Nephron (organoid): ENCODE measurements around the gene ZNF835.

Experiments used
- H3K27ac Mint-ChIP-seq, 3 experiments: 2 replicates each; pipeline ENCODE4 v1.8.0; 2020; ENCODE audit warnings: mixed read lengths in 3 of 3, mild to moderate bottlenecking in 2 of 3, moderate library complexity in 1 of 3
- H3K27me3 Mint-ChIP-seq: 2 replicates; pipeline ENCODE4 v1.8.0; 2021; ENCODE audit warnings: low read depth, mild to moderate bottlenecking, moderate library complexity, mixed read lengths
- H3K36me3 Mint-ChIP-seq: 2 replicates; pipeline ENCODE4 v1.8.0; 2020; ENCODE audit warnings: low read depth, mixed read lengths
- H3K4me1 Mint-ChIP-seq: 2 replicates; pipeline ENCODE4 v1.8.0; 2020; ENCODE audit warnings: mixed read lengths
- H3K4me3 Mint-ChIP-seq, 3 experiments: 2 replicates each; pipeline ENCODE4 v1.8.0; 2020; ENCODE audit warnings: mild to moderate bottlenecking in 3 of 3, mixed read lengths in 3 of 3, moderate library complexity in 2 of 3
- H3K9me3 Mint-ChIP-seq: 2 replicates; pipeline ENCODE4 v1.8.0; 2020; ENCODE audit warnings: mixed read lengths
- CTCF ChIP-seq, 3 experiments: fragments of 200-600 bp; sonication (generic); IDR thresholded peaks; one replicate each; pipeline ENCODE4 v1.5.0; 2021; ENCODE audit warnings: antibody characterized with exemption in 3 of 3; ENCODE audit not compliant: unreplicated experiment in 3 of 3

Gene ZNF835

DNA sequence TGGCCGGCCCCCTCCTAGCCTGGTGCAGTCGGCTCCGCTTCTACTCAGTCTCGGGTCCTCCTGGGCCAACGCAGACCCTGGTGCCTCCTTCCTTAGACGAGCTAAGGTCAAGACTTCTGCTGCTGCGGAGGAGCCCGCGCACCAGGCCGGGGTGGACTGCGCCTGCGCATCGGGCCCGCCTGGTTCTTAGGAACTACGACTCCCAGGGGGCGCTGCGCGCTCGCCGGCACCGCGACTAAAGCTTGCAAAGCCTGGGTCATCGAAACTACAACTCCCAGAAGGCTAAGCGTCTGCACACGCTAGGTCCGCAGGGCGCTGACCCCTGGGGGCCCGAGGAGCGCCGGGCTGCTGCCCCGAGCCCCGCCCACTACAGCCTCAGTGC lies at the start of gene ZNF835:
ZNF835 (minus strand) TSS at position 145 of the 382 bp plus-strand sequence. CDS start 6,559 bp downstream, outside the sequence.
- Mint-ChIP-seq H3K4me3 (no peak within 1 kb of the TSS), H3K27me3 (no peaks in the 10 kb centered on the region), H3K9me3 (peaks cover 56% of the 10 kb centered on the region), H3K4me1 (no peaks in the 10 kb centered on the region), H3K36me3 (peaks cover 4% of the 10 kb centered on the region), H3K27ac (no peak within 1 kb of the TSS)
- TF ChIP-seq CTCF (IDR thresholded peaks at IDR 0.05; ENCODE audit: unreplicated experiment in 3 of 3): no peak

DNA sequence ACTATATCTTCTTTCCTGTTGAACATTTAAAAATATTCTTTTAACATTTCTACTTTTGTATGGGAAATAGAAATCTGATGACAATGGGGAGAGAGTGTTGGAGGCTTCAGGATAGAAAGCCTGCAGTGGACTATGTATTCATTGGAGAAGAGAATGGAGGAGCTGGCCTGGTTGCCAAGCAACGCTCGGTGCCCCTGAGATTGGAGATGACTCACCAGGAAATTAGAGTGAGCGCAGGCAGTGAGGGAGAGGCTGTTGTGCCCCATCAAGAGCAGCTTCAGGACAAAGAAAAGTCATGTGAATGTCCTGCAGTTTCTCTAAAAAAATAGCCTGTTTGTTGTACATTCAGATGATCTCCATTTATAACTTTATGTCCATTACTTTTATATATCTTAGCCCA lies 48.7 kb upstream of the ZNF835 start:
- H3K4me1 Mint-ChIP-seq: no peaks in the 10 kb centered on the region
- no peak overlapping the region for H3K27ac Mint-ChIP-seq
- peaks cover 7% of the 10 kb centered on the region for H3K36me3 Mint-ChIP-seq
- H3K9me3 Mint-ChIP-seq: peaks cover 48% of the 10 kb centered on the region
- TF ChIP-seq CTCF (IDR thresholded peaks at IDR 0.05; ENCODE audit: unreplicated experiment in 3 of 3): no peak
- H3K27me3 Mint-ChIP-seq: no peaks in the 10 kb centered on the region
- H3K4me3 Mint-ChIP-seq: no peak overlapping the region

- H3K27me3 Mint-ChIP-seq: no peaks in the 10 kb centered on the region
- H3K4me1 Mint-ChIP-seq: no peaks in the 10 kb centered on the region
- peaks cover 42% of the 10 kb centered on the region for H3K9me3 Mint-ChIP-seq
- no peaks in the 10 kb centered on the region for H3K36me3 Mint-ChIP-seq
- no peak overlapping the region for H3K4me3 Mint-ChIP-seq
- no peak for TF ChIP-seq CTCF (IDR thresholded peaks at IDR 0.05; ENCODE audit: unreplicated experiment in 3 of 3)
- no peak overlapping the region for H3K27ac Mint-ChIP-seq
Measured at GRCh38 chr19:56718231-56718630, 46.7 kb upstream of the ZNF835 start.

DNA sequence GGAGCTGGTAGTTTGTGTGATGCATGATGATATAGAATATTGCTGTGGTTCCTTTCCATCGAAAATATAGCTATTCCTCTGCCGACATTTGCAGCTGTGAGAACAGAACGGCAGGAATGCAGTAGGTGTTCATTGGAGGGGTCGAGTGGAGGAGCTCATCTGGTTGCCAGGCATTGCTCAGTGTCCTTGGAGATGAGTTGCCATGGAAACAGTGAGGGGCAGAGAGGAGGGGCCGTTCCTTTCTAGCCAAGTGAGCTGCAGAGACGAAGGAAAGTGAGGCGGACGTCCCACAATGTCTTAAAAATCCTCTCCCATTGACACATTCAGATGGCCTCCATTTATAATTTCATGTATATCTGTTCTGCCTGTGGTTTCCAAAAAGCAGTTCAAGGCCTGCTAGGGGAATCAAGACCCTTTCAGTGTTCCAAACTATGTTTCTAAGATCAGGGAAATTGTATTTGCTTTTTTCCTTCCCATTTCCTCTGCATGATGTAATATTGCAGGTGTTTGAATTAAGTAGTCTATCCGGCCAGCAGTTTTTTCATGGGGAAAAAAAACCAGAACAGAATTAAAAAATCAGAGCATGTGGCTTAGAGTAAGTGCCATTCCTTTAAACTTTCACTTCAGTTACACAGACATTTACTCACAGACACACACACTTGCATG lies 41.2 kb upstream of the ZNF835 start:
- Mint-ChIP-seq H3K4me3 (no peak overlapping the region), H3K27ac (no peak overlapping the region), H3K9me3 (peaks cover 48% of the 10 kb centered on the region), H3K27me3 (no peaks in the 10 kb centered on the region), H3K4me1 (no peaks in the 10 kb centered on the region), H3K36me3 (peaks cover 6% of the 10 kb centered on the region)
- no peak for TF ChIP-seq CTCF (IDR thresholded peaks at IDR 0.05; ENCODE audit: unreplicated experiment in 3 of 3)

DNA sequence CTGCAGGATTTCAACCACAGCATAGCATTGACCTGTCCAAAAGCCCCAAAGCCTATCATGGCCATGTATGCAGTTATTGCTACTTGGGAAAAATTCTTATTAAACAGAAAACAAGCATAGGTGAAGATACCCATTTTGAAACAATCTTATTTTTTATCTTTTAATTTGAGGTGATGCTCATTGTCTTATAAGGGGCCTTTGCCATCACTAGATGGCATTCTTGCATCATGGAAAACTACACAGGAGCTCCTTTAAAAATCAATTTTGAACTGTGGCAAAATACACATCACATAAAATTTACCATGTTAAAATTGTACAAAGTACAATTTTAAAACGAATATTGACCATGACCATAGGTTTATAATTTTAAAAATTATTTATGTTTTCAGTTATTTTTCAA lies 38.9 kb upstream of the ZNF835 start:
- Mint-ChIP-seq H3K27ac (no peak overlapping the region), H3K27me3 (no peaks in the 10 kb centered on the region)

More for the DNA sequence above, 38.9 kb upstream of the ZNF835 start:
- no peak for TF ChIP-seq CTCF (IDR thresholded peaks at IDR 0.05; ENCODE audit: unreplicated experiment in 3 of 3)
- Mint-ChIP-seq H3K9me3 (peaks cover 46% of the 10 kb centered on the region), H3K4me3 (no peak overlapping the region), H3K36me3 (peaks cover 6% of the 10 kb centered on the region), H3K4me1 (no peaks in the 10 kb centered on the region)
